HepG2 (cell line): ENCODE data around the gene ZC3H4. TPM values are rescaled to one million over a fixed set of nuclear protein-coding genes. Genes with fewer than 3 reads are reported as not detected.

Experiments used
- ARNT ChIP-seq: fragments of 450-650 bp; IDR thresholded peaks from 2 replicates; pipeline ENCODE4 v1.6.1; 2017
- ATM ChIP-seq: fragments of 450-650 bp; IDR thresholded peaks from 2 replicates; pipeline ENCODE4 v1.7.1; 2017; ENCODE audit warnings: mild to moderate bottlenecking, borderline replicate concordance
- CBX2 ChIP-seq, 2 experiments: fragments of 200-600 bp in 1 of 2; sonication (generic); formaldehyde crosslinking in 1 of 2; IDR thresholded peaks; 2 replicates each; pipeline versions ENCODE4 v1.7.0 to v1.8.1; 2018 to 2022; ENCODE audit warnings: low read depth in 2 of 2, low read length in 1 of 2, mild to moderate bottlenecking in 1 of 2, missing genetic modification reagents in 1 of 2
- GLI4 ChIP-seq: sonication (generic); formaldehyde crosslinking; IDR thresholded peaks from 2 replicates; pipeline ENCODE4 v1.5.1; 2020; ENCODE audit warnings: missing genetic modification reagents, mild to moderate bottlenecking, moderate library complexity, borderline replicate concordance
- KDM6A ChIP-seq: IDR thresholded peaks from 2 replicates; pipeline ENCODE4 v1.6.1; 2016; ENCODE audit warnings: low read depth
- MIER2 ChIP-seq: IDR thresholded peaks from 2 replicates; pipeline ENCODE4 v1.6.1; 2016; ENCODE audit warnings: missing biosample characterization, missing genetic modification reagents
- MIXL1 ChIP-seq: IDR thresholded peaks from 2 replicates; pipeline ENCODE4 v1.6.1; 2016
- PRDM15 ChIP-seq: sonication (generic); formaldehyde crosslinking; IDR thresholded peaks from 2 replicates; pipeline ENCODE4 v1.4.0; 2020; ENCODE audit warnings: missing genetic modification reagents
- RXRB ChIP-seq: IDR thresholded peaks from 2 replicates; pipeline ENCODE4 v1.6.1; 2016; ENCODE audit warnings: borderline replicate concordance, missing genetic modification reagents, missing compliant biosample characterization
- ZFP82 ChIP-seq: sonication (generic); formaldehyde crosslinking; IDR thresholded peaks from 2 replicates; pipeline ENCODE4 v1.5.1; 2020; ENCODE audit warnings: mild to moderate bottlenecking, missing genetic modification reagents, borderline replicate concordance
- ZKSCAN1 ChIP-seq: fragments of 150-350 bp; IDR thresholded peaks from 2 replicates; pipeline ENCODE4 v1.6.1; 2014; ENCODE audit warnings: low read length
- ZNF260 ChIP-seq: sonication (generic); formaldehyde crosslinking; IDR thresholded peaks from 2 replicates; pipeline ENCODE4 v1.4.0; 2020; ENCODE audit warnings: missing genetic modification reagents, low read depth, mild to moderate bottlenecking, borderline replicate concordance
- ZNF292 ChIP-seq: sonication (generic); formaldehyde crosslinking; IDR thresholded peaks from 2 replicates; pipeline ENCODE4 v1.8.1; 2022; ENCODE audit warnings: mild to moderate bottlenecking, low read depth, missing genetic modification reagents, borderline replicate concordance
- ZNF431 ChIP-seq: sonication (generic); formaldehyde crosslinking; IDR thresholded peaks from 2 replicates; pipeline ENCODE4 v1.9.0; 2022; ENCODE audit warnings: missing genetic modification reagents, low read depth, mild to moderate bottlenecking, borderline replicate concordance
- ZNF446 ChIP-seq: sonication (generic); formaldehyde crosslinking; IDR thresholded peaks from 2 replicates; pipeline ENCODE4 v1.5.0; 2020; ENCODE audit warnings: mild to moderate bottlenecking, missing genetic modification reagents
- ZNF501 ChIP-seq: sonication (generic); formaldehyde crosslinking; IDR thresholded peaks from 2 replicates; pipeline ENCODE4 v1.5.1; 2020; ENCODE audit warnings: mild to moderate bottlenecking, moderate library complexity, missing genetic modification reagents
- polyA plus RNA-seq, 8 experiments: library from polyadenylated mRNA; depleted of rRNA in 3 of 8; stranded (reverse) in 7 of 8; unstranded in 1 of 8; fragments of >200 nt; fragmentation: Illumina TruSeq in 4 of 8; extraction: Trizol in 4 of 8; gene quantifications; 2 replicates each; pipeline versions ENCODE4 v1.2.1 to v1.2.3, GENCODE V29; 2011 to 2016; ENCODE audit warnings: low read depth in 4 of 8, missing spikeins in 1 of 8, mixed read lengths in 1 of 8; ENCODE audit not compliant: insufficient read depth in 1 of 8
- total RNA-seq, 5 experiments: library from RNA; depleted of rRNA; stranded (reverse); fragments of >200 nt; fragmentation: Illumina TruSeq; extraction: Trizol; gene quantifications; 2 replicates each; pipeline ENCODE4 v1.2.3, GENCODE V29; 2016; ENCODE audit warnings: low read depth in 1 of 5
- TF ChIP-seq, protein P1 (sequence below): sonication (generic); formaldehyde crosslinking; IDR thresholded peaks from 2 replicates; pipeline ENCODE4 v1.5.1; 2020; ENCODE audit warnings: mild to moderate bottlenecking, missing genetic modification reagents, moderate library complexity
- TF ChIP-seq, protein P2 (sequence below): IDR thresholded peaks from 2 replicates; pipeline ENCODE4 v1.4.0; 2020; ENCODE audit warnings: mild to moderate bottlenecking, missing genetic modification reagents

ZC3H4 gene
- total and polyA plus RNA-seq, 2 of the 13 experiments (the other 11 are each of a cell fraction or from before 2014, with no cell fraction given) = 1.8 to 10.7 TPM

GRCh38 chr19:47036097-47036651 is 77.4 kb downstream of the ZC3H4 start (continued):
- TF ChIP-seq, protein P1, sequence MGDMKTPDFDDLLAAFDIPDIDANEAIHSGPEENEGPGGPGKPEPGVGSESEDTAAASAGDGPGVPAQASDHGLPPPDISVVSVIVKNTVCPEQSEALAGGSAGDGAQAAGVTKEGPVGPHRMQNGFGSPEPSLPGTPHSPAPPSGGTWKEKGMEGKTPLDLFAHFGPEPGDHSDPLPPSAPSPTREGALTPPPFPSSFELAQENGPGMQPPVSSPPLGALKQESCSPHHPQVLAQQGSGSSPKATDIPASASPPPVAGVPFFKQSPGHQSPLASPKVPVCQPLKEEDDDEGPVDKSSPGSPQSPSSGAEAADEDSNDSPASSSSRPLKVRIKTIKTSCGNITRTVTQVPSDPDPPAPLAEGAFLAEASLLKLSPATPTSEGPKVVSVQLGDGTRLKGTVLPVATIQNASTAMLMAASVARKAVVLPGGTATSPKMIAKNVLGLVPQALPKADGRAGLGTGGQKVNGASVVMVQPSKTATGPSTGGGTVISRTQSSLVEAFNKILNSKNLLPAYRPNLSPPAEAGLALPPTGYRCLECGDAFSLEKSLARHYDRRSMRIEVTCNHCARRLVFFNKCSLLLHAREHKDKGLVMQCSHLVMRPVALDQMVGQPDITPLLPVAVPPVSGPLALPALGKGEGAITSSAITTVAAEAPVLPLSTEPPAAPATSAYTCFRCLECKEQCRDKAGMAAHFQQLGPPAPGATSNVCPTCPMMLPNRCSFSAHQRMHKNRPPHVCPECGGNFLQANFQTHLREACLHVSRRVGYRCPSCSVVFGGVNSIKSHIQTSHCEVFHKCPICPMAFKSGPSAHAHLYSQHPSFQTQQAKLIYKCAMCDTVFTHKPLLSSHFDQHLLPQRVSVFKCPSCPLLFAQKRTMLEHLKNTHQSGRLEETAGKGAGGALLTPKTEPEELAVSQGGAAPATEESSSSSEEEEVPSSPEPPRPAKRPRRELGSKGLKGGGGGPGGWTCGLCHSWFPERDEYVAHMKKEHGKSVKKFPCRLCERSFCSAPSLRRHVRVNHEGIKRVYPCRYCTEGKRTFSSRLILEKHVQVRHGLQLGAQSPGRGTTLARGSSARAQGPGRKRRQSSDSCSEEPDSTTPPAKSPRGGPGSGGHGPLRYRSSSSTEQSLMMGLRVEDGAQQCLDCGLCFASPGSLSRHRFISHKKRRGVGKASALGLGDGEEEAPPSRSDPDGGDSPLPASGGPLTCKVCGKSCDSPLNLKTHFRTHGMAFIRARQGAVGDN (CRISPR knock-in tag) = peak; percentile 48; the same call in 1 of the 2 replicates
- TF ChIP-seq ZNF431 (CRISPR knock-in tag) = no peak
- no peak for TF ChIP-seq ZNF292 (CRISPR knock-in tag)
- no peak for TF ChIP-seq ARNT
- TF ChIP-seq ATM = no peak
- TF ChIP-seq RXRB (CRISPR knock-in tag) = 0 out of 2 replicates have a peak, but pooled peaks have one; percentile 3
- no peak for TF ChIP-seq KDM6A (CRISPR knock-in tag)
- TF ChIP-seq, protein P2, sequence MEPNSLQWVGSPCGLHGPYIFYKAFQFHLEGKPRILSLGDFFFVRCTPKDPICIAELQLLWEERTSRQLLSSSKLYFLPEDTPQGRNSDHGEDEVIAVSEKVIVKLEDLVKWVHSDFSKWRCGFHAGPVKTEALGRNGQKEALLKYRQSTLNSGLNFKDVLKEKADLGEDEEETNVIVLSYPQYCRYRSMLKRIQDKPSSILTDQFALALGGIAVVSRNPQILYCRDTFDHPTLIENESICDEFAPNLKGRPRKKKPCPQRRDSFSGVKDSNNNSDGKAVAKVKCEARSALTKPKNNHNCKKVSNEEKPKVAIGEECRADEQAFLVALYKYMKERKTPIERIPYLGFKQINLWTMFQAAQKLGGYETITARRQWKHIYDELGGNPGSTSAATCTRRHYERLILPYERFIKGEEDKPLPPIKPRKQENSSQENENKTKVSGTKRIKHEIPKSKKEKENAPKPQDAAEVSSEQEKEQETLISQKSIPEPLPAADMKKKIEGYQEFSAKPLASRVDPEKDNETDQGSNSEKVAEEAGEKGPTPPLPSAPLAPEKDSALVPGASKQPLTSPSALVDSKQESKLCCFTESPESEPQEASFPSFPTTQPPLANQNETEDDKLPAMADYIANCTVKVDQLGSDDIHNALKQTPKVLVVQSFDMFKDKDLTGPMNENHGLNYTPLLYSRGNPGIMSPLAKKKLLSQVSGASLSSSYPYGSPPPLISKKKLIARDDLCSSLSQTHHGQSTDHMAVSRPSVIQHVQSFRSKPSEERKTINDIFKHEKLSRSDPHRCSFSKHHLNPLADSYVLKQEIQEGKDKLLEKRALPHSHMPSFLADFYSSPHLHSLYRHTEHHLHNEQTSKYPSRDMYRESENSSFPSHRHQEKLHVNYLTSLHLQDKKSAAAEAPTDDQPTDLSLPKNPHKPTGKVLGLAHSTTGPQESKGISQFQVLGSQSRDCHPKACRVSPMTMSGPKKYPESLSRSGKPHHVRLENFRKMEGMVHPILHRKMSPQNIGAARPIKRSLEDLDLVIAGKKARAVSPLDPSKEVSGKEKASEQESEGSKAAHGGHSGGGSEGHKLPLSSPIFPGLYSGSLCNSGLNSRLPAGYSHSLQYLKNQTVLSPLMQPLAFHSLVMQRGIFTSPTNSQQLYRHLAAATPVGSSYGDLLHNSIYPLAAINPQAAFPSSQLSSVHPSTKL = 0 out of 2 replicates have a peak, but pooled peaks have one; percentile 5
- no peak for TF ChIP-seq ZKSCAN1
- TF ChIP-seq ZFP82 = no peak
- TF ChIP-seq PRDM15 (CRISPR knock-in tag) = no peak
- no peak for TF ChIP-seq CBX2 (IDR thresholded peaks at IDR 0.05; ENCODE audit: low read depth, low read length)
- TF ChIP-seq CBX2 (CRISPR knock-in tag; IDR thresholded peaks at IDR 0.05; ENCODE audit: low read depth) = no peak
- TF ChIP-seq MIER2 (CRISPR knock-in tag) = no peak
- no peak for TF ChIP-seq ZNF446 (CRISPR knock-in tag)
- TF ChIP-seq MIXL1 = 0 out of 2 replicates have a peak, but pooled peaks have one; percentile 3
- no peak for TF ChIP-seq GLI4 (CRISPR knock-in tag)
- TF ChIP-seq ZNF260 (CRISPR knock-in tag) = no peak
- TF ChIP-seq ZNF501 (CRISPR knock-in tag) = 0 out of 2 replicates have a peak, but pooled peaks have one; percentile 16
